CD4-positive, alpha-beta T cell treated with Interferon alpha-2 for 1 hour (primary cell): ENCODE measurements around the gene SRR.
A peak's percentile ranks its signal among the peaks of the same experiment; 100 is the strongest.
"Not testable (repeated sequence)": the region's sequence is repeated elsewhere in the genome, so short reads cannot be mapped to it uniquely, and the experiment has no call there.

Source experiments
- DNase-seq, 2 donors: peaks; one replicate each; pipeline ENCODE4 v3.0.0-alpha.2; 2020 to 2022

Gene SRR

GRCh38 chr17:2292100-2292499 is 11.7 kb upstream of the SRR start:
- DNase-seq = no peak

- DNase-seq = no peak
These were observed 8.2 kb upstream of the SRR start for GRCh38 chr17:2295575-2295974.

- DNase-seq = no peak
These were observed 6.7 kb upstream of the SRR start for GRCh38 chr17:2297023-2297422.

GRCh38 chr17:2299136-2299535 is 4.6 kb upstream of the SRR start:
- no peak for DNase-seq

GRCh38 chr17:2299756-2300155 is 4.0 kb upstream of the SRR start:
- no peak for DNase-seq

GRCh38 chr17:2302778-2303203 is 959 bp upstream of the SRR start:
- DNase-seq = no peak

- no peak for DNase-seq
These were observed 1.2 kb downstream of the SRR start for GRCh38 chr17:2304931-2305330.

GRCh38 chr17:2309338-2310154 is 5.8 kb downstream of the SRR start:
- no peak for DNase-seq

- DNase-seq = no peak
These were observed 9.0 kb downstream of the SRR start for GRCh38 chr17:2312736-2313135.

- DNase-seq = not testable (repeated sequence)
These were observed 13.1 kb downstream of the SRR start for GRCh38 chr17:2316916-2317205.

GRCh38 chr17:2317796-2318195 is 14.0 kb downstream of the SRR start:
- DNase-seq = no peak

GRCh38 chr17:2319051-2319450 is 15.3 kb downstream of the SRR start:
- no peak for DNase-seq

- DNase-seq = no peak
These were observed 17.6 kb downstream of the SRR start for GRCh38 chr17:2321399-2321798.

- DNase-seq = no peak
These were observed 20.0 kb downstream of the SRR start for GRCh38 chr17:2323629-2324314.

GRCh38 chr17:2331303-2331702 is 27.6 kb downstream of the SRR start:
- DNase-seq = no peak

GRCh38 chr17:2335726-2336214 is 32.0 kb downstream of the SRR start:
- no peak for DNase-seq

- DNase-seq = peak; percentile 81 to 87
These were observed 32.6 kb downstream of the SRR start, which contains the start of gene TSR1 for GRCh38 chr17:2336215-2336851. Gene TSR1, minus strand, starts transcription at chr17:2336457. Its CDS starts 30 bp downstream, at chr17:2336427.

GRCh38 chr17:2336852-2337543 is 33.2 kb downstream of the SRR start, which contains the start of gene SGSM2:
Gene SGSM2, plus strand, starts transcription at chr17:2337501. Its CDS starts 188 bp downstream, at chr17:2337689.
- peak; percentile 65 to 79 for DNase-seq

GRCh38 chr17:2337544-2338314 is 34.0 kb downstream of the SRR start:
- peak; percentile 40 to 65 for DNase-seq

GRCh38 chr17:2338315-2338657 is 34.5 kb downstream of the SRR start:
- no peak for DNase-seq

GRCh38 chr17:2343421-2343820 is 39.7 kb downstream of the SRR start:
- peak in 1 of 2 donors; percentile 11 for DNase-seq

- DNase-seq = no peak
These were observed 40.8 kb downstream of the SRR start for GRCh38 chr17:2344528-2344927.
